ENCODE data around the gene LINC01488.

Gene LINC01488

GRCh38 chr11:69495441-69496201, 14.2 kb downstream of the LINC01488 start:
- DNase-seq = no peak

- DNase-seq = no peak
Observed at GRCh38 chr11:69496202-69496557, 14.7 kb downstream of the LINC01488 start.

- DNase-seq = no peak
Observed at GRCh38 chr11:69496631-69497220, 15.3 kb downstream of the LINC01488 start.

- no peak for DNase-seq
Observed at GRCh38 chr11:69497221-69497787, 15.8 kb downstream of the LINC01488 start.

- DNase-seq = no peak
Observed at GRCh38 chr11:69498614-69499175, 17.2 kb downstream of the LINC01488 start.

- DNase-seq = no peak
Observed at GRCh38 chr11:69499186-69499917, 17.9 kb downstream of the LINC01488 start.

- DNase-seq = no peak
Observed at GRCh38 chr11:69499918-69500284, 18.4 kb downstream of the LINC01488 start.

- DNase-seq = no peak
Observed at GRCh38 chr11:69500285-69501120, 19.0 kb downstream of the LINC01488 start.

- DNase-seq = no peak
Observed at GRCh38 chr11:69501121-69501489, 19.6 kb downstream of the LINC01488 start.

GRCh38 chr11:69501891-69502860, 20.7 kb downstream of the LINC01488 start:
- DNase-seq = no peak

- DNase-seq = no peak
Observed at GRCh38 chr11:69504127-69504526, 22.7 kb downstream of the LINC01488 start.

GRCh38 chr11:69504576-69505335, 23.3 kb downstream of the LINC01488 start:
- no peak for DNase-seq

GRCh38 chr11:69508974-69509373, 27.5 kb downstream of the LINC01488 start:
- no peak for DNase-seq

- DNase-seq = no peak
Observed at GRCh38 chr11:69509381-69509780, 27.9 kb downstream of the LINC01488 start.

- no peak for DNase-seq
Observed at GRCh38 chr11:69509846-69510390, 28.5 kb downstream of the LINC01488 start.

- no peak for DNase-seq
Observed at GRCh38 chr11:69510471-69511357, 29.3 kb downstream of the LINC01488 start.

GRCh38 chr11:69511358-69512055, 30.0 kb downstream of the LINC01488 start:
- DNase-seq = no peak

GRCh38 chr11:69512136-69512535, 30.7 kb downstream of the LINC01488 start:
- no peak for DNase-seq
